CD1c-positive myeloid dendritic cell (primary cell): ENCODE data around the gene SNX8.
"Not testable (repeated sequence)": the region's sequence is repeated elsewhere in the genome, so short reads cannot be mapped to it uniquely, and the experiment has no call there.

Source experiments
- DNase-seq: peaks from one replicate; pipeline ENCODE4 v3.0.0-alpha.2; 2016; ENCODE audit errors: extremely low spot score

SNX8 gene

GRCh38 chr7:2295936-2296620 lies 18.2 kb downstream of the SNX8 start:
- no peak for DNase-seq

- DNase-seq = no peak
Observed at GRCh38 chr7:2290877-2291276, 23.4 kb downstream of the SNX8 start.

- no peak for DNase-seq
Observed at GRCh38 chr7:2289621-2290020, 24.6 kb downstream of the SNX8 start.

- DNase-seq = no peak
Observed at GRCh38 chr7:2289111-2289586, 25.1 kb downstream of the SNX8 start.

- no peak for DNase-seq
Observed at GRCh38 chr7:2288503-2288902, 25.7 kb downstream of the SNX8 start.

GRCh38 chr7:2287745-2288144 lies 26.5 kb downstream of the SNX8 start:
- no peak for DNase-seq

- DNase-seq = no peak
Observed at GRCh38 chr7:2283074-2283473, 31.2 kb downstream of the SNX8 start.

- no peak for DNase-seq
Observed at GRCh38 chr7:2282185-2282751, 32.0 kb downstream of the SNX8 start.

- DNase-seq = no peak
Observed at GRCh38 chr7:2281541-2281940, 32.7 kb downstream of the SNX8 start.

GRCh38 chr7:2280424-2280823 lies 33.8 kb downstream of the SNX8 start:
- DNase-seq = no peak

GRCh38 chr7:2279896-2280295 lies 34.3 kb downstream of the SNX8 start:
- DNase-seq = no peak

- DNase-seq = no peak
Observed at GRCh38 chr7:2278026-2278425, 36.2 kb downstream of the SNX8 start.

- DNase-seq = no peak
Observed at GRCh38 chr7:2276107-2276506, 38.1 kb downstream of the SNX8 start.

GRCh38 chr7:2275101-2275500 lies 39.1 kb downstream of the SNX8 start:
- DNase-seq = no peak

GRCh38 chr7:2274666-2275065 lies 39.6 kb downstream of the SNX8 start:
- no peak for DNase-seq

GRCh38 chr7:2273866-2274265 lies 40.4 kb downstream of the SNX8 start:
- no peak for DNase-seq

- DNase-seq = no peak
Observed at GRCh38 chr7:2272031-2272430, 42.2 kb downstream of the SNX8 start.

GRCh38 chr7:2271273-2272026 lies 42.8 kb downstream of the SNX8 start:
- no peak for DNase-seq

- DNase-seq = no peak
Observed at GRCh38 chr7:2270495-2270894, 43.7 kb downstream of the SNX8 start.

- no peak for DNase-seq
Observed at GRCh38 chr7:2269991-2270460, 44.2 kb downstream of the SNX8 start.

- not testable (repeated sequence) for DNase-seq
Observed at GRCh38 chr7:2269089-2269990, 44.9 kb downstream of the SNX8 start.

- DNase-seq = no peak
Observed at GRCh38 chr7:2266911-2267310, 47.3 kb downstream of the SNX8 start.
